ENCODE measurements around the gene TRMO.

Gene TRMO

GRCh38 chr9:97903177-97903576 is 19.1 kb downstream of the TRMO start:
- no peak for DNase-seq (ENCODE audit: low spot score)

GRCh38 chr9:97900738-97901565 is 21.3 kb downstream of the TRMO start:
- peak; percentile 40 for DNase-seq (ENCODE audit: low spot score)

DNA sequence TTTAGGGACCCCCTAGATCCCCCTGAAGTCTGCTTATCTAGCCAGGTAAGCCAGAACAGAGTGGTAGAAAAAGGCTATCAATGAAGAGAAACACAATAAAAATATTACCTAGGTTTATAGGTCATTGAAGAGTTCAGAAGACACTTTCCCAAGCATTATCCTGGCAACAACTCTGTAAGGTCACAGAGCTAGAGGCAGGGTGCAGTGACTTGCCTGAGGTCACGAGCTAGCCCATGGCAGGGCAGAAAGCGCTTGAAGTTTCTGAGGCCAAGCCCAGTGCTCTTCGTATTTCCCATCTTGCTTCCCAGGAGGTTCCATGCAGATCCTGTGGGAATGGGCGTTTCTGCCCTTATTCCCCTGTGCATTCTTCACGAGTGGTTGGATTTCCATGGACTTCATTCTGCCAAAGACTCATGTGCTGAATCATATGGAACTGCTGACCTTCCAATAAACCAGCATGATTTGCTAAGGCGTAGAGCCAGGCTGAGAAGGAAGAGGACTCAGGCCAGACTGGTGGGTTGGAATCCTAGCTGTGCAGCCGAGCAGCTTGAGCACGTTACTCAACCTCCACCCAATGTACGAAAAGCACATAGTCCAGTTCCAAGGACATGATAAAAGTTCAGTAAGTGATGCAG is 22.1 kb downstream of the TRMO start:
- DNase-seq (ENCODE audit: low spot score) = no peak

DNA sequence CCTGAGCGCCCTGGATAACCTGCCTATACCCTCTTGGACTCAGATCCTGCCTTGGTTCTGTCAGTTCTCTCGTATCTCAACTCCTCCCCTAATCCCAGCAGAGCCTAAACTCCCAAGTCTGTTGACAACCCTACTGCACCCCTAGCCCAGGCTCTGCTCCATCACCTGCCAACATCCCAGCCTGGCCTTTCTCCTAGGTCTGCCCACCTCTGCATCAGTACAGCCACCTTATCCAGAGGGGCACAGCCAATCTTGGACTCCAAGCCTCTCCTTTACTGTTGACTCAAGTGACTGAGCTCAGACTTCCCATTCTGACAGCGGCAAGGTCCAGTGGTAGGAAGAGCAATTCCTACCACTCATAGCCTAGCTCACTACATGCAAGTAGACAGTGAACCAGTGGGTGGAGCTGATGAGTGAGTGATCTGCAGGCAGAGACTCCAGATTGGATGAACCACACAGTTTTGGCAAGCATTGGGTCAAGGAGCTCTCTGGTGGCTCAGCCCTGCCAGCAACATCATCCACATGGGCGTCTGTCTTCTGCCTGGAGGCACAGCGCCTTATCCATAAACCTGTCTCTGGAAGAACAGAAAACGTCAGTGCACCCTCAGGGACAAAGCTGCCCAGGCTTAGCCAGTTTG is 26.5 kb downstream of the TRMO start:
- no peak for DNase-seq (ENCODE audit: low spot score)

- no peak for DNase-seq (ENCODE audit: low spot score)
Measured at GRCh38 chr9:97895211-97895610, 27.1 kb downstream of the TRMO start.

- no peak for DNase-seq (ENCODE audit: low spot score)
Measured at GRCh38 chr9:97892421-97892820, 29.9 kb downstream of the TRMO start.

DNA sequence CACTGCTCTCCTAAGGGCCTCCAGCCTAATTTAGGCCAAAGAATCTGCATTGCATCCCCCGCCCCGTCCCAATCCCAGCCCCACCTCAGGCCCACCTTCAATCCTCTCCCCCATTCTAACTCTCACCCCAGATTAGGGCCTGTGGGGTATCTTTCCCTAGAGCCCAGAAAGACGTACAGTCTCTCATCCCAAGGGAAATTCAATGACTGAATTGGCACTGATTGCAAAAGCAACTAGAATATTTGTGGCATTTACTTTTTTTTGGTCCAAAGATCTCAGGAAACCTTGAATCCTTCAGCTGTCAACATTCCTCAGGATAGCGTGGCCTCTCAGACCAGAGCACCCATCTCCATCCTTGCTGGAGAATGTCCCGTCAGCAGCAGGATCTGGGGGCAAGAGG is 30.6 kb downstream of the TRMO start:
- no peak for DNase-seq (ENCODE audit: low spot score)

DNA sequence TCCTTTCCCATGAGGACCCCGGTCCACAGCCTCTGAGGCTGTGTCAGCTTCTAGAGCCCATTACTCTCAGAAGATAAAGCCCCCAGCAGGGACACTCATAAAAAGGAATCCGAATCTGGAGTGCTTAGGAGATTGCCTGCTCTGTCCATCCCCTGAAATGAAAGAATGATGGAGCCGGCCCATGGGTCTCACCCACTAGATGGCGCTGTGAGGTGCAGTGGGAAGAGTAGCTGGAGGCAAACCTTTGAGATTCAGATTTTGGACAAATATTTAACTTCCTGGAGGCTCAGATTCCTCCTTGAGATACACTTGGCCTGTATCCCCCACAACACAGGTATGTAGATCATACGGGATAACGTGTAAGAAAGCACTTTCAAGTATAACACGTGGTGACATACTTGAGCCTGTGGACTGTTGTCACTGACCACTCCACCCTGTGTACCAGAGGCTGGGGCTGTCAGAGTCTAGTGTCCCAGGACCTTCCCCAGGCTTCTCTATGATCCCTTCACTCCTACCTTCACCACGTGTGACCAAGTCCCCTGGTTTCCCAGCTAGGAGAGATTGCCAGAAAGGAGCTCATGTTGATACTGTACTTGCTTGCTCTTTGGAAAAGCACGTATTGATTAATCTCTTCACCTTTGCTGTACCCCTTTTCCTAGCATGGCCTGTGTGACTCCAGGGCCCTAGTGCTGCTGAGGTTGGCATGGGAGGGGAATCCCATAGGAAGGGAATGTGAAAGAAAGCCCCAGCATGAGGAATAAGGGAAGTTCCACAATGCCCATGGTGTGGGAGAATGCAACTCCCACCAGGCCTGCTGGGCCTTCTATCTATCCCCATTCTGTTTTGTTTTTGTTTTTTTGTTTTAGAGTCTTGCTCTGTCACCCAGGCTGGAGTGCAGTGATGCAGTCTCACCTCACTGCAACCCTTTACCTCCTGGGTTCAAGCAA is 32.1 kb downstream of the TRMO start:
- DNase-seq (ENCODE audit: low spot score) = no peak

GRCh38 chr9:97880336-97880735 is 42.0 kb downstream of the TRMO start:
- no peak for DNase-seq (ENCODE audit: low spot score)

DNA sequence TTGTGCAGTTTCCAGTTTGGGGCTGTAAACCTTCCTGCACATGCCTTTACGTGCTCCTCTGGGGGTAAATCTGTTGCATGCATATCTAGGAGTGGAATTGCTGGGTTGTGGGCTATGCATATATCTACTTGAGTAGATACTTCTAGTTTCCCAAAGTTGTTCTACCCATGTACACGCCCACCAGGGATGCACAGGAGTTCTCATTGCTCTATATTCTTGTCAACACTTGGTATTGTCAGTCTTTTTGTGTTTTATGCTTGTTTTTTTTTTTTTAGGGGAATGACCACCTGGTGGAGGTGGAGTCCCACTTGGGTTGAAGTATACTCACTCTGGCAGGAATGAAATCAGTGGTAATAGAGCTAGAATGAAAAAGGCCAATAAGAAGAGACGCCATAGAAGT is 46.2 kb downstream of the TRMO start:
- no peak for DNase-seq (ENCODE audit: low spot score)

DNA sequence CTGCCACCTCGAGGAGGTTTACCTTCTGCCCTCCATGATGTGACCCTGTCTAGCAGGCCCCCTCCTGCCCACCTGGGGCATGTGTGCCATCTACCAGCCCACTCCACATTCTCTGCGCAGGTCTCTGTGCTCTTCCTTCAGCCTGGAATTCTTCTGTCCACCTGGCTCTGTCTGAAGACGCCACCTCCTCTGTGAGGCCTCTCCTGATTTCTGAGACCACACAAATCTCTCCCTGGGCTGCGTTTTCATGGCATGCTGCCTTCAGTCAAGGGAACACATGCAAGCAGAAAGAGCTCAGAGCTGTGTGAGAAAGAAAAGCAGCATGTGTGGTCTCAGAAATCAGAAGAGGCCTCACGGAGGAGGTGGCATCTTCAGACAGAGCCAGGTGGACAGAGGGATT is 47.2 kb downstream of the TRMO start:
- DNase-seq (ENCODE audit: low spot score) = no peak

GRCh38 chr9:97874624-97875023 is 47.7 kb downstream of the TRMO start:
- no peak for DNase-seq (ENCODE audit: low spot score)

GRCh38 chr9:97873882-97874281 is 48.4 kb downstream of the TRMO start:
- no peak for DNase-seq (ENCODE audit: low spot score)

DNA sequence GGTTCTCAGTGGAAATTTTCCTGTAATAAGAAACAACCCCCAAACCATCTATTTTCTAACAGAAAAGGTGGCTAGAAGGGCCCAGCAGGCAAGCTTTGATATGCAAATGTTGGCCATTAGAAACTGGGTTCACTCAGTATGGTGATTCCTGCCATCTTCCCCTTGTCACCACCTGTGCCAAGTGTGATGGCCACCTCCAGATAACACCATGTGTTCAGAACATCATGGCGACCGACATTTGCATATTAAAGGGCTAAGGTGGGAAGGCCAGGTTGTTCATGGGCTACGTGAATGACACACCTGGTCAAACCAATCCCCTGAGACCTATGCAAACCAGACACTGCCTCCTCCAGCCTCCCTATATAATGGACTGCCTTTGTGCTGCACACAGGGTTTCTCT is 48.9 kb downstream of the TRMO start:
- DNase-seq (ENCODE audit: low spot score) = no peak

GRCh38 chr9:97868859-97869258 is 53.4 kb downstream of the TRMO start:
- DNase-seq (ENCODE audit: low spot score) = no peak

DNA sequence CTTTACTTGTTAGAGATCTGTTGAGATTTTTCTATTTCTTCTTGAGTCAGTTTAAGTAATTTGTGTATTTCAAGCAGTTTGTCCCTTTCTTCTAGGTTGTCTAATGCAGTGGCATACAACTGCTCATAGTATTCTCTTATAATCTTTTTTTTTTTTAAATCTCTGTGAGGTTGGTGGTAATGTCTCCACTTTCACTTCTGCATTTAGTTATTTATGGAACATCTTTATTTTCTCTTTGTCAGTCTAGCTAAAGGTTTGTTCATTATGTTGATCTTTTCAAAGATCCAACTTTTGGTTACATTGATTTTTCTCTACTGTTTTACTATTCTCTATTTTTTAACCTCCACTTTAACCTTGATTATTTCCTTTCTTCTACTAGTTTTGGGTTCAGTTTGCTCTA is 55.5 kb downstream of the TRMO start:
- DNase-seq (ENCODE audit: low spot score) = no peak

GRCh38 chr9:97866300-97866699 is 56.0 kb downstream of the TRMO start:
- no peak for DNase-seq (ENCODE audit: low spot score)

GRCh38 chr9:97864396-97864795 is 57.9 kb downstream of the TRMO start:
- DNase-seq (ENCODE audit: low spot score) = no peak

- DNase-seq (ENCODE audit: low spot score) = no peak
Measured at GRCh38 chr9:97863314-97863713, 59.0 kb downstream of the TRMO start.

DNA sequence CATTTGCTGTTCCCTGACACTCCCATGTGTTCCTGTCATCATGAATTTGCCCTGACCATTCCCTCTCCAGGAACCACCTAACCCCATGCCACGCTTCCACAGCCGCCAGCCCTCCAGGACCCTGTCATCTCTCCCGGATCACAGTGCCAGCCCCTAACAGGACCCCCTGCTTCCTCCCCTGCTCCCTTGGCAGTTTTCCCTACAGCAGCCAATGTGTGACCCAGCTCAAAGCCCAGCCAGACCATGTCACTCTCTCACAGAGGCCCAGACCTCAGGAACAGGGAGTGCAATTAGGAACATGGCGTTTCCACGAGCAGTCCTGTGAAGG is 61.2 kb downstream of the TRMO start:
- DNase-seq (ENCODE audit: low spot score) = no peak

DNA sequence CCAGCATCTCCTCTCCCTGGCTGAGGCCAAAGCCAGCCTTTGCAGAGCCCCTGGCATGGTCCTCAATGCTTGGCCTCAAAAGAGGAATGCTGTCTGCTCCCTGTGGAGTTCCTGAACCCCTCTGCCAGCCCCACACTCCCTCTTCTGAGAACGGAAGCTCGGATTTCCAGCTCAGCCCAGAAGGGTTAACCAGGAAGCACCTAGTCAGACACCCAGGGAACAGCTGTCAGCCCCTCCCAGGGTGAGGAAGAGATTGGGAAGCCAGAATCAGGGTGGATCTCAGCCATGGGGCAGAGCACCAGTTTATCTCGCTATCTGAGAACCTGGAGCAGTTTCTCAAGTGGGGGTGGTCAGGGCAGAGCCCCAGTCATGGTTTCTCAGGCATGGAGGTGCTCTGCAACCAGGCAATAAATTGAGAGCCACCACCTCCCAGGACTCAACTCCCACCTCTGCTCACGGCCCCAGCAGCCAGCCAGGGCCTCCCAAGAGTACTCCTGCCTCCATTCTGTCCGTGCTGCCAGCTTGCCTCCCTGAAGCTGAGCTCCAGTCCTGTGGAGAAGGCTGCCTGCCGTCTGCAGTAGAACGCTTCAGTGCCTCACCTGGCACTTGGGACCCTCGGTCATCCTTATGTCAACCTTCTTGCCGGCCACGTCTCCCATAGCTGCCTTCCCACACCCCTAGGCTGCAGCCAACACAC is 61.7 kb downstream of the TRMO start:
- DNase-seq (ENCODE audit: low spot score) = no peak

DNA sequence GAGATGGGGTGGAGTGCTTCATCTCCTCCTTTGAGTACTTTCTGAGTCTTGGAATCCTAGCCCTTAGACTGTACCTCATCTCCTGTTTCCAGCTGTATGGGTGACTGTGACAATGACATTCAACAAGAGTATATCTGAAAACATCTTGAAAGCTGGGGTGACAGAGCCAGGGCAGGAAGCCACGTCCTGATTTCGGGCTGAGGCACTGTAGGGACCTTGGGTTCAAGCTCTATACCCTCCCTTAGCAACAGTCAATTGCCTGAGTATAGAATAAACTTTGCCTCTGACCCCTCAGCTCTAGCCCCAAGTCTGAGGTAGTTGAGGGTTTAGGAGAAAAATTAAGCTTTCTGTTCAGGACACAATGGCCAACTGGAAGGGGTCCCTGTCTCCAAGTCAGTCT is 63.0 kb downstream of the TRMO start:
- DNase-seq (ENCODE audit: low spot score) = no peak

Data from globus pallidus (tissue), 1 donor.